ENCODE data around the gene SMARCA4. TPM values are rescaled to one million over a fixed set of nuclear protein-coding genes. Genes with fewer than 3 reads are reported as not detected.
A peak's percentile ranks its signal among the peaks of the same experiment; 100 is the strongest.

The SMARCA4 gene
- 64.0 TPM for polyA plus RNA-seq (2013)

- peak; percentile 96 to 98 (median 97) for DNase-seq
- H3K36me3 ChIP-seq (ENCODE audit: control insufficient read depth in 4 of 4, insufficient read depth in 4 of 4, low read length in 3 of 4), result peaks cover 0 to 3% (median 0%) of the 10 kb centered on the region in 4 experiments
- ChIA-PET POLR2A (interaction anchor here (0.6 kb wide), 1 partner anchor 227 kb away, joined by 4 read pairs; no protein-coding TSS in a partner anchor), CTCF (interaction anchor here (0.7 kb wide), 1 partner anchor 18 kb away, joined by 3 read pairs; no protein-coding TSS in a partner anchor)
- 0% methylated on average over 76 of the region's 100 CpGs for WGBS (ENCODE audit: insufficient coverage)
- peak within 1 kb of the TSS; percentile 71 to 97 (median 90) for H3K4me3 ChIP-seq (ENCODE audit: control insufficient read depth in 1 of 7, extremely low read depth in 1 of 7, insufficient read depth in 4 of 7, low read depth in 2 of 7, low read length in 6 of 7)
- H3K9me3 ChIP-seq (ENCODE audit: control extremely low read depth in 1 of 5, control insufficient read depth in 4 of 5, insufficient read depth in 2 of 5, low read depth in 1 of 5, low read length in 4 of 5), result no peaks in the 10 kb centered on the region
- no peaks in the 10 kb centered on the region for H3K27me3 ChIP-seq (replicated peaks in 2 of 5; ENCODE audit: control insufficient read depth in 4 of 5, insufficient read depth in 5 of 5, low read length in 4 of 5)
- peaks cover 8 to 31% (median 21%) of the 10 kb centered on the region in 4 experiments for H3K4me1 ChIP-seq (ENCODE audit: control extremely low read depth in 1 of 4, control insufficient read depth in 4 of 4, insufficient read depth in 4 of 4, low read length in 3 of 4)
- H3K27ac ChIP-seq (ENCODE audit: insufficient read depth in 1 of 2, low read depth in 1 of 2, low read length in 2 of 2, poor library complexity in 1 of 2, severe bottlenecking in 2 of 2), result peak within 1 kb of the TSS; percentile 85 to 96
Measured at GRCh38 chr19:10960314-10961072, at the start of gene SMARCA4. Gene SMARCA4, plus strand, starts transcription at chr19:10961030. Its CDS starts 23,122 bp downstream, at chr19:10984152.

GRCh38 chr19:10911579-10912363 is 49.1 kb upstream of the SMARCA4 start:
- no peak for DNase-seq
- H3K27ac ChIP-seq (ENCODE audit: insufficient read depth in 1 of 2, low read depth in 1 of 2, low read length in 2 of 2, poor library complexity in 1 of 2, severe bottlenecking in 2 of 2), result no peak overlapping the region
- peaks cover 7 to 70% (median 42%) of the 10 kb centered on the region in 4 experiments for H3K36me3 ChIP-seq (ENCODE audit: control insufficient read depth in 4 of 4, insufficient read depth in 4 of 4, low read length in 3 of 4)
- no peaks in the 10 kb centered on the region for H3K9me3 ChIP-seq (ENCODE audit: control extremely low read depth in 1 of 5, control insufficient read depth in 4 of 5, insufficient read depth in 2 of 5, low read depth in 1 of 5, low read length in 4 of 5)
- H3K4me1 ChIP-seq (ENCODE audit: control extremely low read depth in 1 of 4, control insufficient read depth in 4 of 4, insufficient read depth in 4 of 4, low read length in 3 of 4), result no peaks in the 10 kb centered on the region
- ChIA-PET POLR2A (no interaction called here), CTCF (interaction anchor here (1.0 kb wide), 1 partner anchor 30 kb away, joined by 3 read pairs; no protein-coding TSS in a partner anchor)
- no peaks in the 10 kb centered on the region for H3K27me3 ChIP-seq (replicated peaks in 2 of 5; ENCODE audit: control insufficient read depth in 4 of 5, insufficient read depth in 5 of 5, low read length in 4 of 5)
- WGBS (ENCODE audit: insufficient coverage), result 99% methylated on average over 30 of the region's 31 CpGs
- H3K4me3 ChIP-seq (ENCODE audit: control insufficient read depth in 1 of 7, extremely low read depth in 1 of 7, insufficient read depth in 4 of 7, low read depth in 2 of 7, low read length in 6 of 7), result no peak overlapping the region

GRCh38 chr19:10912619-10913018 is 48.2 kb upstream of the SMARCA4 start:
- peaks cover 8 to 69% (median 39%) of the 10 kb centered on the region in 4 experiments for H3K36me3 ChIP-seq (ENCODE audit: control insufficient read depth in 4 of 4, insufficient read depth in 4 of 4, low read length in 3 of 4)
- H3K9me3 ChIP-seq (ENCODE audit: control extremely low read depth in 1 of 5, control insufficient read depth in 4 of 5, insufficient read depth in 2 of 5, low read depth in 1 of 5, low read length in 4 of 5), result no peaks in the 10 kb centered on the region
- no peak overlapping the region for H3K4me3 ChIP-seq (ENCODE audit: control insufficient read depth in 1 of 7, extremely low read depth in 1 of 7, insufficient read depth in 4 of 7, low read depth in 2 of 7, low read length in 6 of 7)
- DNase-seq, result no peak
- WGBS (ENCODE audit: insufficient coverage), result 97% methylated on average over 18 of the region's 18 CpGs
- no peak overlapping the region for H3K27ac ChIP-seq (ENCODE audit: insufficient read depth in 1 of 2, low read depth in 1 of 2, low read length in 2 of 2, poor library complexity in 1 of 2, severe bottlenecking in 2 of 2)
- POLR2A ChIA-PET, result no interaction called here
- CTCF ChIA-PET, result interaction anchor here (0.9 to 1.4 kb wide), 3 partner anchors 12 to 29 kb away, joined by 3 to 5 read pairs (median 3); no protein-coding TSS in a partner anchor
- H3K4me1 ChIP-seq (ENCODE audit: control extremely low read depth in 1 of 4, control insufficient read depth in 4 of 4, insufficient read depth in 4 of 4, low read length in 3 of 4), result no peaks in the 10 kb centered on the region
- no peaks in the 10 kb centered on the region for H3K27me3 ChIP-seq (replicated peaks in 2 of 5; ENCODE audit: control insufficient read depth in 4 of 5, insufficient read depth in 5 of 5, low read length in 4 of 5)

- no peak overlapping the region for H3K27ac ChIP-seq (ENCODE audit: insufficient read depth in 1 of 2, low read depth in 1 of 2, low read length in 2 of 2, poor library complexity in 1 of 2, severe bottlenecking in 2 of 2)
Measured at GRCh38 chr19:10913716-10914340, 47.0 kb upstream of the SMARCA4 start.

GRCh38 chr19:10915130-10916091 is 45.4 kb upstream of the SMARCA4 start:
- ChIA-PET CTCF (interaction anchor here (0.9 kb wide), 1 partner anchor 21 kb away, joined by 5 read pairs; no protein-coding TSS in a partner anchor), POLR2A (interaction anchor here (1.1 kb wide), 1 partner anchor 80 kb away, joined by 3 read pairs; the partner anchor contains the start of gene TMED1)
- H3K4me3 ChIP-seq (ENCODE audit: control insufficient read depth in 1 of 7, extremely low read depth in 1 of 7, insufficient read depth in 4 of 7, low read depth in 2 of 7, low read length in 6 of 7), result no peak overlapping the region
- no peak overlapping the region for H3K27ac ChIP-seq (ENCODE audit: insufficient read depth in 1 of 2, low read depth in 1 of 2, low read length in 2 of 2, poor library complexity in 1 of 2, severe bottlenecking in 2 of 2)
- no peaks in the 10 kb centered on the region for H3K9me3 ChIP-seq (ENCODE audit: control extremely low read depth in 1 of 5, control insufficient read depth in 4 of 5, insufficient read depth in 2 of 5, low read depth in 1 of 5, low read length in 4 of 5)
- H3K4me1 ChIP-seq (ENCODE audit: control extremely low read depth in 1 of 4, control insufficient read depth in 4 of 4, insufficient read depth in 4 of 4, low read length in 3 of 4), result no peaks in the 10 kb centered on the region
- peaks cover 8 to 67% (median 39%) of the 10 kb centered on the region in 4 experiments for H3K36me3 ChIP-seq (ENCODE audit: control insufficient read depth in 4 of 4, insufficient read depth in 4 of 4, low read length in 3 of 4)
- no peak for DNase-seq
- WGBS (ENCODE audit: insufficient coverage), result 95% methylated on average over 16 of the region's 19 CpGs
- H3K27me3 ChIP-seq (replicated peaks in 2 of 5; ENCODE audit: control insufficient read depth in 4 of 5, insufficient read depth in 5 of 5, low read length in 4 of 5), result no peaks in the 10 kb centered on the region

More at GRCh38 chr19:10913716-10914340, 47.0 kb upstream of the SMARCA4 start:
- Histone ChIP-seq H3K27me3 (replicated peaks in 2 of 5; ENCODE audit: control insufficient read depth in 4 of 5, insufficient read depth in 5 of 5, low read length in 4 of 5) (no peaks in the 10 kb centered on the region), H3K9me3 (ENCODE audit: control extremely low read depth in 1 of 5, control insufficient read depth in 4 of 5, insufficient read depth in 2 of 5, low read depth in 1 of 5, low read length in 4 of 5) (no peaks in the 10 kb centered on the region), H3K4me3 (ENCODE audit: control insufficient read depth in 1 of 7, extremely low read depth in 1 of 7, insufficient read depth in 4 of 7, low read depth in 2 of 7, low read length in 6 of 7) (no peak overlapping the region), H3K36me3 (ENCODE audit: control insufficient read depth in 4 of 4, insufficient read depth in 4 of 4, low read length in 3 of 4) (peaks cover 8 to 61% (median 34%) of the 10 kb centered on the region in 4 experiments), H3K4me1 (ENCODE audit: control extremely low read depth in 1 of 4, control insufficient read depth in 4 of 4, insufficient read depth in 4 of 4, low read length in 3 of 4) (no peaks in the 10 kb centered on the region)
- DNase-seq, result no peak
- POLR2A ChIA-PET, result interaction anchor here (1.1 kb wide), 1 partner anchor 78 kb away, joined by 3 read pairs; the partner anchor contains the start of gene TMED1
- CTCF ChIA-PET, result interaction anchor here (1.4 kb wide), 1 partner anchor 14 kb away, joined by 5 read pairs; no protein-coding TSS in a partner anchor
- 96% methylated on average over 24 of the region's 24 CpGs for WGBS (ENCODE audit: insufficient coverage)

- ChIA-PET CTCF (interaction anchor here (0.9 kb wide), 1 partner anchor 20 kb away, joined by 5 read pairs; no protein-coding TSS in a partner anchor), POLR2A (no interaction called here)
- Histone ChIP-seq H3K27ac (ENCODE audit: insufficient read depth in 1 of 2, low read depth in 1 of 2, low read length in 2 of 2, poor library complexity in 1 of 2, severe bottlenecking in 2 of 2) (no peak overlapping the region), H3K36me3 (ENCODE audit: control insufficient read depth in 4 of 4, insufficient read depth in 4 of 4, low read length in 3 of 4) (peaks cover 8 to 73% (median 42%) of the 10 kb centered on the region in 4 experiments), H3K4me1 (ENCODE audit: control extremely low read depth in 1 of 4, control insufficient read depth in 4 of 4, insufficient read depth in 4 of 4, low read length in 3 of 4) (no peaks in the 10 kb centered on the region), H3K9me3 (ENCODE audit: control extremely low read depth in 1 of 5, control insufficient read depth in 4 of 5, insufficient read depth in 2 of 5, low read depth in 1 of 5, low read length in 4 of 5) (no peaks in the 10 kb centered on the region), H3K4me3 (ENCODE audit: control insufficient read depth in 1 of 7, extremely low read depth in 1 of 7, insufficient read depth in 4 of 7, low read depth in 2 of 7, low read length in 6 of 7) (no peak overlapping the region), H3K27me3 (replicated peaks in 2 of 5; ENCODE audit: control insufficient read depth in 4 of 5, insufficient read depth in 5 of 5, low read length in 4 of 5) (no peaks in the 10 kb centered on the region)
- WGBS (ENCODE audit: insufficient coverage), result 100% methylated on average over 5 of the region's 6 CpGs
- no peak for DNase-seq
Measured at GRCh38 chr19:10916602-10917001, 44.2 kb upstream of the SMARCA4 start.
